NCI-H2171 (cell line): Measurements from ENCODE around the gene LAD1.
A peak's percentile ranks its signal among the peaks of the same experiment; 100 is the strongest.

ENCODE experiments used
- DNase-seq: peaks from one replicate; lab custom pipeline; 2025; lab: John Stamatoyannopoulos, UW

The LAD1 gene

DNA sequence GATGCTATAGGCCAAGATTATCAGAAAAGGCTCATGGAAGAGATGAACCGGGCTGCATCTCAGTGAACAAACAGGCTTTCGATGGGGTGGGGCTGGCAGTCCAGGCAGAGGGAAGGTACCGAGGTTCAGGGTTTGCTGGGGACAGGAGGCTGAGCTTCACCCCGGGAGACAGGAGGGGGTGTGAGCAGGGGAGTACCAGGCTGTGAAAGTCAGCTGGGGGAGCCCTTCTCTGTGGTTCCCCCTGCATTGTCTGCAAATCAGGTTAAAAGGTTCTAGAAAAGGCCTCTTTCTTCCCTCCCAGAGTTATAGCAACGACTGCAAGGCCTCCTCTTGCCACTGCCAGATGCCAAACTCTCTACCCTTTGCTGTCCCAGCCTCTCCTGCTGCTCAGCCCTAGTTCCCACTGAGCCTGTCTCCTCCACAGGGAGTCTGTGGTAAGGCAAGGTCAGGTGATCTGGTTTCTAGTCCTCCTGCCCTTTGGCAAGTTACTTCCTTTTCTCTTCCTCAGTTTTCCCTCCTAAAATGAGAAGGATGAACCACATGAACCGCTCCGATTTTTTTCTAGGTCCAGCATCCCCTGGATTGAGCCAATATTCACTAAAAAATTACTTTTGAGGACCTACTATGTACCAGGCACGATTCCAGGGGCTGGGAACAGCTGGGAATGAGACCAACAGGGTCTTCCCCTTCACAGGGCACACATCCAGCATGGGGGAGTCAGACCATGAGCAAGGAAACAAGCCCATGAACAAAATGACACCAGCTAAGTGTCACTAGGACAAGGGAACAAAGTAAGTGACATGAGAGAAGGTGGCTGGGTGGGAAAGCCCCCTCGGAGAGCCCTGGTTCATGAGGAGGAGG, 7.2 kb downstream of the LAD1 start:
- DNase-seq: peak; percentile 15

- no peak for DNase-seq
These were observed 7.9 kb downstream of the LAD1 start for GRCh38 chr1:201391225-201391624.

- no peak for DNase-seq
These were observed 10.1 kb downstream of the LAD1 start for GRCh38 chr1:201389051-201389450.

DNA sequence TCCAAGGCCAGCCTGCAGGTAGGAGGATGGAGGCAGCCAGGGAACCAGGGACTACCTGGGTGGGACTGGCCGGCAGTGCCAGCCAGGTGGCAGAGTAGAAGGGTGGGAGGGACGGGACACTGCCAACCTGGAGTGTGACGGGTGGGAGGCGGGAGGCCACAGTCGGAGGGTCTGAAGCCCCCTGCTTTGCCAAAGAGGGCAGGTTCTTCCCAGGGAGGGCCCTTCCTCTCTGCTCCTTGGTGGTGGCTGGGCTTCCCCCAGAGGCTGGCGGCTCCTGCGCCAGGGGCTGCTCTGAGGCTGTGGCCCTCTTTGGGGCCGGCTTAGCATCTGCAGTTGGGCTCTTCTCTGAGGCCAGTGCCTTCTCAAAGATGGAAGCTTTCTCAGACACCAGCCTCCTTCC, 12.9 kb downstream of the LAD1 start:
- no peak for DNase-seq

DNA sequence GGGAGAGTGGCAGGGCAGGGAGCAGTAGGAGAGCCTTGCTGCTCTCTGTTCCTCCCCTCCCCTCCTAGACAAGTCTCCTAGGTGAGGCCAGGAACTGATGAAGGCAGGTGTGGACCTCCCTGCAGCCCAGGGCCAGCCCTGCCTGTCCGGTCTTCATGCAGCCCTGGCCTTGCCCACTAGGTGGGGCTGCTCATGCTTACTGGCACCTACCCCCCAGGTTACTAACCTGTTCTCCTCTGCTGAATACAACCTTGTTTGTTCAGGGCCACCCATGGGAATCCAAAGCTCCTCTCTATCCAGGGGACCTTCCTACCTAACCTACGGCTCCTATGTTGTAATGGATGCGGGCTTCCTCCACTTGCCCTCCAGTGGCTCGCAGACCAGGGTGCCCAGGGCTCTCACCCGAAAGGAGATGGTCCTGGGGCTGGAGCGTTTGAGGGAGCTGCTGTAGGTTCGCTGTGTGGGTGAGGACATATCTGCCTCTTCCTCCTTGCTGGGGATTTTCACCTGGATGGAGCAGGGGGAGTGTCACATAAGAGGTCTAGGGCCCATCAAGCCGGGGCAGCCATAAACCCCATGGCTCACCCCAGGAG, 13.7 kb downstream of the LAD1 start:
- DNase-seq: no peak

DNA sequence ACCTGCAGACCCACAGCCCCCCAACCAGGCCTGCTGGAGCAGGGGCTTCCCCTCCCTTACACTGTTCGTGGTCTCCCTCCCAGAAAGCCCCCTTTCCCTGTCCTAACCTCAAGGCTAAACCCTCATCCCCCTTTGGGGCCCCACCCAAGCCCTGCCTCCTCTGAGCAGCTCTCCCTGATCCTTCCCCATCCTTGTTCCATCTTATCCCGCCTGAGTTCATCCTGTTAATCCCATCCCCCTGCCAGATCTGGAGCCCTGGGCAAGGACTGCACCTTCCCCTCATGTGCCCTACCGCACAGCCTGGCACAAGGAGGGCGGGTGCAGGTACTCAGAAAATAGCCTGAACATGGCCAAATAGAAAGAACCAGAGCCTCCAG, 14.7 kb downstream of the LAD1 start:
- DNase-seq: peak; percentile 78

GRCh38 chr1:201383647-201384405, 15.3 kb downstream of the LAD1 start:
- peak; percentile 94 for DNase-seq

DNA sequence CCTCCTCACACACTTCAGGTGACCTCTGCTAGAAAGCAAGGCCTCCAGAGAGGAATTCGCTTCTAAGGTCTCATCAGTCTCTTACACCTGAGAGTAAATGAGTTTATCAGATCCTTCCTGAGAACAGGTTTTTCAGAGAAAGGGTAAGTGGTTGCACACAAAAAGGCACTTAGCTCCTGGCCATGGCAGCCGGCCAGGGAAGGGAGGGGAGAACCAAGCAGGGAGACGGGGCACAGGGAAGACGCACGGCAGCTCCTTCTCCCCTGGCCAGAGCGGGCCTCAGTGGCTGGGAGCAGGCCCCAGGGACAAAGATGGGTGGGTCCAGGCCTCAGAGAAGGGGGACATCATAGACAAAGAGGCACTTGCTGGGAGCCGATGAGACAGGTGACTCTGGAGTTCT, 18.0 kb downstream of the LAD1 start:
- DNase-seq: peak; percentile 45

DNA sequence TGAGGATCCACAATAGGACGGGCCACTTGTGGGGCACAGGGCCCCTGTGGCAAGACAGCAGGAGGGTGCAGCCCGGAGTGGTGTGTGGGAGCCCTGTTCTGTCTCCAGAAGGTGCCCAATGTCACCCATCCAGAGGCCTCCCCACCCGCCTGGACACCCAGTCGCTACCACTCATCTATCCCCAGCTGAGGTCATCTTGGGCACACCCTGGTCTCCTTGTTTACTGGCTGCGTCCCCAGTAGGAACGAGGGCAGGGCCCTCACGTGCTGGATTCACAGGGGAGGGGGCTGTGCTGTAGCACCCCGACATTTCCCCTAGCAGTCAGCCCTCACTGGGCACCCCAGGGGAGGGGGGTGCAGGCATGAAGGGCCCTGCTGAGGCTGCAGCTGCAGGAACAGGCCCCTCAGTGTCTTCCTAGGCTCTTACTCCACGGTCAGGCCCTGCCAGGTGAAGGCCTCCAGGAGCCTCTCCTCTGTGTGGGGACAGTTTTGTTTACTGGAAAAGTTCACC, 19.3 kb downstream of the LAD1 start:
- no peak for DNase-seq

DNA sequence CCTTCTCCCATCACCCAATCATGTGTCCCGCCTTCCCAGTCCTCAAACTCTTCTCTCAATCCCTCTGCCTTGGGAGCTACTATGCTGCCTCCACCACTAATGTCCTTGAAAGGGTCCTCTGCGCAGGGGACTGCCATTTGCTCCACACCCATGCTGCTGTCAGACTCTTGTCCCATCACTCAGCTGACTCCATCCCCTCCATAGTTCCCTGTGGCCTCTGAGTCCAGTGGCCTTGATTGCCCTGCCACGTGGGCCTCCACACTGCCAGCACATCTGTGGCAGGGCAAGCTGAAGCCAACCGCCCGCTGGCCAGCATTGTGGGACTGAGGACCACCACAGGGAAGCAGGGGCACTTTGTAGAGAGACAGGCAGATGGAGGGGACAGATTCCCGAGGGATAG, 20.3 kb downstream of the LAD1 start:
- DNase-seq: no peak

- peak; percentile 63 for DNase-seq
These were observed 21.5 kb downstream of the LAD1 start, which contains the start of gene TNNT2 for GRCh38 chr1:201377611-201378092. TSS of gene TNNT2 (minus strand) at chr1:201377680. CDS start at chr1:201373254, 4,426 bp downstream.

GRCh38 chr1:201376464-201377374, 22.4 kb downstream of the LAD1 start:
- DNase-seq: peak; percentile 10

GRCh38 chr1:201376107-201376463, 23.0 kb downstream of the LAD1 start:
- DNase-seq: no peak

DNA sequence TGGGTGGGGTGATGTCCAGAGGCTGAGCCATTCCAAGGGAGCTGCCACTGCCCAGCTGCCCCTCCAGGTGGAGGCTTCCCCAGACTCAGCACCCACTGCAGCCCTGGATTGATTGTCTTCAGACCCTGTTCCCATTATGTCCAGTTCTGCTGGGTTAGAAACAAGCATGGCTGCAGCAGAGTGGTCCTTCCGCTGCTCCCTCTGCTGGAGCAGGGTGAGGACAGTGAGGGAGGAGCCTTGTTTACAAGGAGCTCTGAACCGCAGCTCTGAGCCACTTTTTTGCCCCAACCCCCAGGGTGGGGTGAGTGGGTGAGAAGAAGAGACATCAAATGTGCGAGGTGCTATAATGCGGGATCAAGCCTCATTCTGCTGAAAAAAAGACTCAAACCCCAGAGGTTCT, 24.0 kb downstream of the LAD1 start:
- no peak for DNase-seq

DNA sequence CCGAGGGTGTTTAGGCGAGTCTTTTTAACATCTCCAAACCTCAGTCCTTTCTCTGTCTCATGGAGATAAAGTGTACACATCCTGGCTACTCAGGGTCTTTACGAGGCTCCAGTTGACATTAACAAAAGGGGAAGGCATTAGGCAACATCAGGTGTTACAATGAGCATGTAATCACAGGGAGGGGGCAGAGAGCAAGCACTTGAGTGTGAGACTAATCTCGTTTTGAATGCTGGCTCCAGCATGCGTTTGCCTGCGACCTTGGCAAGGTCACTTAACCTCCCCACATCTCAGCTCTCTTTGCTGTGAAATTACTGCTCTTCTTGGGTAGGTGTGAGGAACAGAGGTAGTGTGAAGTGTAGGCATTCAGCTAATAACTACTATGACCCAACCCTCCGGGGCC, 24.8 kb downstream of the LAD1 start:
- no peak for DNase-seq

DNA sequence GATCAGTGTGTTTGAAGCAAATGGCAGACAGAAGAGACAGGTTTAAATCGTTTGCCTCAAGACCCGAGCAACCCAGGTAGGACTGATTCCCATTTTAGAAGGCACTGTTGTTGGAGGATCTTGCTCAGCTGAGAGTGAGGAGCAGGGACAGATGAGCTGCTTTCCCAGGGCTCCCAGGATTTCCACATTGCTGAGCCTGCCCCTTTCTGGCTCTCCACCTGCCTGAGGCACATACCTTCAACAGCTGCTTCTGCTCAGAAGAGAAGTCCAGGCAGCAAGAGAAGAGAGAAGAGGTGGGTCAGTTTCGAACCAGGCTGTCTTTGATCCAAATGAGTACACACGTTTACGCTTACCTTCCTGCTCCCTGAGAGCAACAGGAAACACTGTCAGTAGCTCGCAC, 27.3 kb downstream of the LAD1 start:
- DNase-seq: no peak

GRCh38 chr1:201371276-201371675, 27.8 kb downstream of the LAD1 start:
- no peak for DNase-seq

GRCh38 chr1:201370500-201370899, 28.6 kb downstream of the LAD1 start:
- no peak for DNase-seq

- no peak for DNase-seq
These were observed 29.9 kb downstream of the LAD1 start for GRCh38 chr1:201369209-201369608.

- no peak for DNase-seq
These were observed 32.4 kb downstream of the LAD1 start for GRCh38 chr1:201366696-201367095.

- DNase-seq: no peak
These were observed 33.9 kb downstream of the LAD1 start for GRCh38 chr1:201365251-201365650.

DNA sequence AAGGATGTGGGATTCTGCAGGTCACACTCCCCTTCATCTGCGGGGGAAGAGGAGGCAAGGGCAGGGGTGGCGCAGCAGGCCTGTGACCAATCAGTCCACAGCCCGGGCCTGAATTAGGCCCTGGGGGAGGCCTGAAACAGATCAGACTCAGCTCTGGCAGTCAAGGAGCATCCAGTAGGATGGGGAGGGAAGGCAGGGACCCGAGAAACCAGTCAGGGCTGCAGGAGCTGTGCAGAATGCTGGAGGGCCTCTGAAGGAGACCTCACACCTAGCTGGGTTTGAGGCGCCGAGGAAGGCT, 34.4 kb downstream of the LAD1 start:
- DNase-seq: no peak
